ENCODE data around the gene CBLN2. TPM values are rescaled to one million over a fixed set of nuclear protein-coding genes. Genes with fewer than 3 reads are reported as not detected.

CBLN2 gene
- total RNA-seq = not detected in 2 replicates

GRCh38 chr18:72544092-72544886 is at the start of gene CBLN2:
TSS of gene CBLN2 (minus strand) at chr18:72544342. CDS start at chr18:72542160, 2,182 bp downstream.

All from myometrial cell (primary cell).